T-helper 17 cell (primary cell): ENCODE measurements around the gene PACS2. TPM values are rescaled to one million over a fixed set of nuclear protein-coding genes. Genes with fewer than 3 reads are reported as not detected.

Source experiments
- ATAC-seq: fragments of 150-1000 bp; cut with Tn5 transposase; 2 replicates; pipeline ENCODE4 v1.10.0; 2021; ENCODE audit warnings: mild to moderate bottlenecking, moderate library complexity
- DNase-seq, 3 donors: peaks; one replicate each; pipeline versions ENCODE4 v3.0.0 to v3.0.0-alpha.2; 2020 to 2021
- H3K9me3 ChIP-seq: one replicate; pipeline ENCODE4 v1.7.0; 2013; ENCODE audit warnings: low read length, mild to moderate bottlenecking; ENCODE audit not compliant: control insufficient read depth, poor library complexity, severe bottlenecking
- H3K27ac Mint-ChIP-seq: one replicate; pipeline ENCODE4 v1.8.0; 2022; ENCODE audit warnings: mild to moderate bottlenecking, moderate library complexity, mixed read lengths
- H3K27me3 Mint-ChIP-seq: one replicate; pipeline ENCODE4 v1.8.0; 2022; ENCODE audit warnings: mixed read lengths
- H3K36me3 Mint-ChIP-seq: one replicate; pipeline ENCODE4 v1.8.0; 2022; ENCODE audit warnings: low read depth, mixed read lengths
- H3K4me1 Mint-ChIP-seq: one replicate; pipeline ENCODE4 v1.8.0; 2022; ENCODE audit warnings: mild to moderate bottlenecking, mixed read lengths
- H3K4me3 Mint-ChIP-seq: one replicate; pipeline ENCODE4 v1.8.0; 2022; ENCODE audit warnings: mild to moderate bottlenecking, moderate library complexity, mixed read lengths
- total RNA-seq, 4 donors: library from RNA in 2 of 4; stranded (reverse) in 2 of 4; gene quantifications; one replicate each; pipeline ENCODE4 v1.2.3 and lab custom pipeline; 2022 to 2026

Gene PACS2
- total RNA-seq, 2 donors from 2014 or later = 56.0 to 64.9 TPM

GRCh38 chr14:105313381-105314286 lies 914 bp upstream of the PACS2 start:
- no peaks in the 10 kb centered on the region for H3K36me3 Mint-ChIP-seq
- H3K4me3 Mint-ChIP-seq = peak overlapping the region; percentile 90
- H3K4me1 Mint-ChIP-seq = peaks cover 15% of the 10 kb centered on the region
- H3K9me3 ChIP-seq = no peaks in the 10 kb centered on the region
- peak overlapping the region; percentile 82 for H3K27ac Mint-ChIP-seq
- no peaks in the 10 kb centered on the region for H3K27me3 Mint-ChIP-seq
- peak in 1 of 3 donors; percentile 49 for DNase-seq
- peak; percentile 20 for ATAC-seq

GRCh38 chr14:105315211-105315721 lies 718 bp downstream of the PACS2 start:
- Mint-ChIP-seq H3K4me3 (peak overlapping the region; percentile 95), H3K4me1 (peaks cover 15% of the 10 kb centered on the region), H3K27me3 (no peaks in the 10 kb centered on the region), H3K27ac (peak overlapping the region; percentile 72), H3K36me3 (no peaks in the 10 kb centered on the region)
- DNase-seq = peak; percentile 48 to 56 (median 52)
- ATAC-seq = peak; percentile 68
- H3K9me3 ChIP-seq = no peaks in the 10 kb centered on the region

- H3K9me3 ChIP-seq = no peaks in the 10 kb centered on the region
- no peak overlapping the region for H3K27ac Mint-ChIP-seq
- H3K4me1 Mint-ChIP-seq = peaks cover 15% of the 10 kb centered on the region
- ATAC-seq = no peak
- DNase-seq = no peak
- peak overlapping the region; percentile 95 for H3K4me3 Mint-ChIP-seq
- H3K36me3 Mint-ChIP-seq = no peaks in the 10 kb centered on the region
- no peaks in the 10 kb centered on the region for H3K27me3 Mint-ChIP-seq
These were observed 1.5 kb downstream of the PACS2 start for GRCh38 chr14:105315941-105316576.

- Mint-ChIP-seq H3K36me3 (no peaks in the 10 kb centered on the region), H3K27me3 (no peaks in the 10 kb centered on the region), H3K4me3 (peak overlapping the region; percentile 95), H3K4me1 (peaks cover 15% of the 10 kb centered on the region), H3K27ac (no peak overlapping the region)
- DNase-seq (no peak), ATAC-seq (no peak)
- H3K9me3 ChIP-seq = no peaks in the 10 kb centered on the region
These were observed 2.0 kb downstream of the PACS2 start for GRCh38 chr14:105316577-105316941.

GRCh38 chr14:105316968-105317510 lies 2.5 kb downstream of the PACS2 start:
- no peaks in the 10 kb centered on the region for H3K9me3 ChIP-seq
- Mint-ChIP-seq H3K36me3 (no peaks in the 10 kb centered on the region), H3K4me3 (peak overlapping the region; percentile 95), H3K4me1 (peaks cover 15% of the 10 kb centered on the region), H3K27me3 (no peaks in the 10 kb centered on the region), H3K27ac (peak overlapping the region; percentile 47)
- DNase-seq = no peak
- ATAC-seq = no peak

- DNase-seq (no peak), ATAC-seq (no peak)
- peaks cover 17% of the 10 kb centered on the region for H3K4me1 Mint-ChIP-seq
- no peaks in the 10 kb centered on the region for H3K27me3 Mint-ChIP-seq
- H3K4me3 Mint-ChIP-seq = no peak overlapping the region
- peak overlapping the region; percentile 47 for H3K27ac Mint-ChIP-seq
- H3K36me3 Mint-ChIP-seq = peaks cover 1% of the 10 kb centered on the region
- no peaks in the 10 kb centered on the region for H3K9me3 ChIP-seq
These were observed 3.0 kb downstream of the PACS2 start for GRCh38 chr14:105317546-105317945.

- H3K27ac Mint-ChIP-seq = no peak overlapping the region
- no peaks in the 10 kb centered on the region for H3K27me3 Mint-ChIP-seq
- peaks cover 7% of the 10 kb centered on the region for H3K36me3 Mint-ChIP-seq
- no peaks in the 10 kb centered on the region for H3K9me3 ChIP-seq
- H3K4me3 Mint-ChIP-seq = no peak overlapping the region
- ATAC-seq = no peak
- no peak for DNase-seq
- H3K4me1 Mint-ChIP-seq = peaks cover 9% of the 10 kb centered on the region
These were observed 8.4 kb downstream of the PACS2 start for GRCh38 chr14:105322791-105323556.

GRCh38 chr14:105323663-105324062 lies 9.1 kb downstream of the PACS2 start:
- no peaks in the 10 kb centered on the region for H3K9me3 ChIP-seq
- H3K27ac Mint-ChIP-seq = no peak overlapping the region
- ATAC-seq (no peak), DNase-seq (no peak)
- H3K4me1 Mint-ChIP-seq = peaks cover 9% of the 10 kb centered on the region
- H3K27me3 Mint-ChIP-seq = no peaks in the 10 kb centered on the region
- no peak overlapping the region for H3K4me3 Mint-ChIP-seq
- H3K36me3 Mint-ChIP-seq = peaks cover 7% of the 10 kb centered on the region

- no peak for ATAC-seq
- H3K9me3 ChIP-seq = no peaks in the 10 kb centered on the region
- Mint-ChIP-seq H3K4me1 (peaks cover 15% of the 10 kb centered on the region), H3K4me3 (no peak overlapping the region), H3K27me3 (no peaks in the 10 kb centered on the region), H3K27ac (no peak overlapping the region), H3K36me3 (peaks cover 7% of the 10 kb centered on the region)
- no peak for DNase-seq
These were observed 9.7 kb downstream of the PACS2 start for GRCh38 chr14:105324080-105324778.

- DNase-seq (no peak), ATAC-seq (no peak)
- H3K4me3 Mint-ChIP-seq = no peak overlapping the region
- H3K36me3 Mint-ChIP-seq = peaks cover 7% of the 10 kb centered on the region
- H3K27me3 Mint-ChIP-seq = no peaks in the 10 kb centered on the region
- H3K27ac Mint-ChIP-seq = no peak overlapping the region
- H3K9me3 ChIP-seq = no peaks in the 10 kb centered on the region
- peaks cover 15% of the 10 kb centered on the region for H3K4me1 Mint-ChIP-seq
These were observed 10.3 kb downstream of the PACS2 start for GRCh38 chr14:105324871-105325270.

GRCh38 chr14:105325303-105325702 lies 10.8 kb downstream of the PACS2 start:
- no peaks in the 10 kb centered on the region for H3K27me3 Mint-ChIP-seq
- peaks cover 7% of the 10 kb centered on the region for H3K36me3 Mint-ChIP-seq
- H3K9me3 ChIP-seq = no peaks in the 10 kb centered on the region
- peaks cover 15% of the 10 kb centered on the region for H3K4me1 Mint-ChIP-seq
- ATAC-seq = no peak
- DNase-seq = no peak
- H3K27ac Mint-ChIP-seq = no peak overlapping the region
- no peak overlapping the region for H3K4me3 Mint-ChIP-seq

- no peaks in the 10 kb centered on the region for H3K9me3 ChIP-seq
- H3K36me3 Mint-ChIP-seq = peaks cover 7% of the 10 kb centered on the region
- DNase-seq (no peak), ATAC-seq (no peak)
- peaks cover 18% of the 10 kb centered on the region for H3K4me1 Mint-ChIP-seq
- H3K27ac Mint-ChIP-seq = no peak overlapping the region
- no peak overlapping the region for H3K4me3 Mint-ChIP-seq
- H3K27me3 Mint-ChIP-seq = no peaks in the 10 kb centered on the region
These were observed 11.4 kb downstream of the PACS2 start for GRCh38 chr14:105325716-105326567.
